GM18870 (cell line): ENCODE results near the gene MYO15A.

ENCODE experiments used
- ATAC-seq: cut with Tn5 transposase; IDR thresholded peaks from one replicate; pipeline ENCODE4 v1.9.1; 2021; ENCODE audit warnings: moderate library complexity; ENCODE audit not compliant: unreplicated experiment

Gene MYO15A

DNA sequence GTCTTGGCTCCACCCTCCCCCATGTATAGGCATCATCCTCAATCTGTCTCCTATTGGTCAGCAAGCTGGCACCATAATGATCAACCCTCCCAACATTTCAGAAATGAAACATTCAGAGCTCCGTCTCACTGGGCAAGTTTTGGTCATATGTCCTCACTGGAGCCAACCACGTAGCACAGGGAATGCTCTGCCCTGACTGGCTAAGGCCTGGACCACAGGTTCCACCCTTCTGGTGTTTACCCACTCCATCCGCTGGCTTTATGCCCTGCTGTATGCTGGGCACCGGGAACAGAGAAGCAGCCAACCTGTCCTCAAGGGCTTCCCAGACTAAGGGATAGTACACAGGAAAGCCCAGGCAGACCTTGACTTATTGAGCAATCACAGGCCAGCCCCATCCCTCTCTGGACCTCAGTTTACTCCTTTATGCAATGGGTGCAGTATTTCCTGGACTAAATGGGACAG lies 20.5 kb downstream of the MYO15A start:
- no peak for ATAC-seq

DNA sequence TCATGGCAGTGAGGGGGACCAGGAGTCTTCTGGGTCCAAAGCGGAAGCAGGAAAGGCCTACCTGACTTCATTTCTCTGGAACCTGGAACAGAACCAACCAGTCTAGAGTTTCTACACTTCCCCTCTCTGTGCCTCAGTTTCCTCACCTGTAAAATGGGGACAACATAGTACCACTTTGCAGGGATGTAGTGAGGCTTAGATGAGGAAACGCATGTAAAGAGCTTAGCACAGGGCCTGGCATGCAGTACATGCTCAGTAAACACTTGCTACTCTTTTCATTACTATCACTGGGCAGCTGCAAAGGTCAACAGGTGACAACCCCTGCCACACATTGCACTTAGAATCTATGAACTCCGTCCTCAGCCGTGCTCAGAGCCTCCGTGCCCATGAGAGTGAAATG lies 24.2 kb downstream of the MYO15A start:
- no peak for ATAC-seq

DNA sequence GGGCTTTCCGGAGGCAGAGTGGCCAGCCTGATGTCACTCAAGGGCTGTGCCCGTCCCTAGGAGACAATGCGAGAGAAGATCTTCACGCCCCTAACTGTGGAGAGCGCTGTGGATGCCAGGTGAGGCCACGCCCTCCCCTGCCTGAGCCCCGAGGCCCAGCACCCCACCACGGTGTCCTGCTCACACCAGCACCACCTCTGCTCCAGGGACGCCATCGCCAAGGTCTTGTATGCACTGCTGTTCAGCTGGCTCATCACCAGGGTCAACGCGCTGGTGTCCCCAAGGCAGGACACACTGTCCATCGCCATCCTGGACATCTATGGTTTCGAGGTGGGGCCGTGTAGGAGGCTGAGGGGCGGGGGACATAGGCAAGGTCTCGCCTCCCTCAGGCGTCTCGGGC lies 27.8 kb downstream of the MYO15A start:
- ATAC-seq: no peak

DNA sequence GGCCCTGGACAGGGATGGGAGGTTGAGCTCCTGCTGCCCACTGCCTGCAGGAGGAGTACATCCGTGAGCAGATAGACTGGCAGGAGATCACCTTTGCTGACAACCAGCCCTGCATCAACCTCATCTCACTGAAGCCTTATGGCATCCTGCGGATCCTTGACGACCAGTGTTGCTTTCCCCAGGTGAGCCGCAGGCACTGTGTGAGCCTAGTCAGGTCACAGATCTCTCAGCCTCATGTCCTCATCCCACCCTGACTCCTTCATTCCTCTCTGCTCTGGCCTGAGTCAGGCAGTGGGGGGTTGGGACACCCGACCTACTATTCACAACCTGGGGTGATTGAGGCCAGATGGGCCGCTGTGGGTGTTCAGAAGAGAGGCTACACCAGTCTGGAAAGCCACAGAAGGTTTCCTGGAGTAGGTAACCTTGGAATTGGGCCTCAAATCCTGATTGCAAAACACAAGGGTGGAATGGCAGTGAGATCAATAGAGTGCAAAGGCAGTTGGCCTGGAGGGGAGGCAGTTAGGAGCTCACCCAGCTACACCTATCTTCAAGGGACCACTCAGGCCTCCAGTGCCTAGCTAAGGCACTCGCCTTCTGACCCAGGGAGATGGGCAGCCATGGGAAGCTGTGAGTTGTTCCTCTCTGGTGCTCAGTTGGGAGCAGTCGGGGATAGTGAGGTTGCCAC lies 29.7 kb downstream of the MYO15A start:
- ATAC-seq: no peak

DNA sequence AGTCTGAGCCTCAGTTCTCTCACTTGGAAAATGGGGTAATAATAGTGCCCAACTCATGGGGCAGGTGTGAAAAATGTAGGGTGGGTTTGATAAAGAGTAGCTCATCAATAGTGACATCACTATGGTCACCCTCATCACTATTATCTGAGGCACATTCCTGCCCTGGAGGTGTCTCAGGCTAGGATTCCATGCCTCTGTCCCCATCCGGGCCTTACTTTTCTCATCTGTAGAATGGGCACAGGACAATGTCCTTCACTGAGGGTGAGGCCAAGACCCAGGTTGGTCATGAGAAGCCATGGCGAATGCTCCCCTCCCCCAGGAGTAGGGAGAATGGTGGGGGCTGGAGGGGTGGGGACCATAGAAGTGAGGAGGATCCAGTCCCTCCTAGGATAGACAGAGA lies 30.5 kb downstream of the MYO15A start:
- no peak for ATAC-seq

DNA sequence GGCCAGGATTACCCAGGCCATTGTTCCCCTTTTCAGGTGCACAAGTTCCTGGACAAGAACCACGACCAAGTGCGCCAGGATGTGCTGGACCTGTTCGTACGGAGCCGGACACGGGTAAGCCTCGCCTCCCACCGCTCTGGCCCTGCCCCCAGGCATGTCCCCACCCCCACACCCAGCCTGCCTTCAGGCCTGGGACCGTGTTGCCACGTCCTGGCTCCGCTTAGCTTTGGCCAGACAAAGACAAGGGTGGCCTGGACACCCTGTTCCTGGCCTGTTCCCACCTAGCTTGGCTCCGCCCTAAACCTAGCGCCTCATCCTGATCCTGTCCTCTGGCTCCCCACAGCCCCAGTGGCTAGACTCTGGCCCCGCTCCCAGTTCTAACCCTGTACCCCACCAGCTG lies 30.9 kb downstream of the MYO15A start:
- ATAC-seq: no peak

DNA sequence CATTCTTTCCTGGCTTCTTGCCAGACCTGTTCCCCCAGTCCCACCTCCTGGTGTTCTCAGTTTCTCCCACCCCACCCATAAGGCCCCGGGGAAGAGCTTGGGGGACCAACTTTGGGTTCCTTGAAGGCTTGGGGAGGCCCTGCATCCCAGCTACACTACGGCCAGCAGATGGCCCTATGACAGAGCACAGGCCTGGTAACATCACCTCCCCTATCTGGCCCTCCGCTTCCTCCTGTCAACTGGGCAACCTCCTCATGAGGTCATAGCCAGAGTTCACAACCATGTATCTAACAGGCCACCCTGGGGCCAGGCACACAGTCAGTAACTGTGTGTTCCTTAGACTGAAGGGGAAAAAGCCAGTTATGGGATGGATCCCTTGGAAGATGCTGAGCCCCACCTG lies 31.4 kb downstream of the MYO15A start:
- no peak for ATAC-seq

DNA sequence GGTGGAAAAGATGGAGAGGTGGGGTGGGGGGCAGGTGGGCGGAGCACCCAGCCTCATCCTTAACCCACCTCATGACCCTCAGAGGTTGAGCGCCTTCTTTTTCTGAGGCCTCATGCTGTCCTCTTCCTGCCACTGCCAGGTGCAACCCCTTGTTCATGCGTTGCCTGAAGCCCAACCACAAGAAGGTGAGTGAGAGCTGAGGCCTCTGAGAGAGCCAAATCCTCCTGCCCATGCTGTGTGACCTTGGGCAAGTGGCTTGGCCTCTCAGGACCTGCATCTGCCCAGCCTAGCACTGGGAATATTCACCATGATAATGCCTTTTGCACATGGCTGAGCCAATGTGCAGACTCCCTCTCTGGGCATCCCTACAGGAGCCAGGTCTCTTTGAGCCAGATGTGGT lies 32.1 kb downstream of the MYO15A start:
- ATAC-seq: no peak

DNA sequence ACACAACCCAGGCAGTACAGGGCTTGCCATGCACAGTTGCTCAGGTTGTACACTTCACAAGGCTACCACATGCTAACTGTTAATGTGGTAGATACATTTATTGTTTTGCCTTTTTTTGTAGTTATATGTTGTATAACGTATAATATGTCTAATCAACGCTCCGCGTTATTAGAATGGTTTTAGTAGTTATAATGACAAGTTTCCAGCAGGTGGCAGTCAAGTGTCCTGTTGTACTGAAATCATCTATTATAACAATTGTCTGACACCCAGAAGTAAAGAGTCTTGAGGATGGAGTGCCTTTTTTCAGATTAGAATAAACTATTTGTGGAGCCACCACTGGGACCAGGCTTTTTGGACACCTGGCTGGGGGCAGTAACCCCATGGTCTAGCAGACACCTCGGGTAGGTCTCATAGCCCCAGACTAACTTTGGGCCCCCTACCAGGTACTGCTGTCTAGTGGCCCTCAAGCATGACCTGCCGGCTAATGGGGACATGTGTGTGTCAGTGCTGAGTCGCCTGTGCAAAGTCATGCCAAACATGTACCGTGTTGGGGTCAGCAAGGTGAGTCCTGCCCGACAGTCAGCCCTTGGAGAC lies 32.8 kb downstream of the MYO15A start:
- ATAC-seq: no peak

DNA sequence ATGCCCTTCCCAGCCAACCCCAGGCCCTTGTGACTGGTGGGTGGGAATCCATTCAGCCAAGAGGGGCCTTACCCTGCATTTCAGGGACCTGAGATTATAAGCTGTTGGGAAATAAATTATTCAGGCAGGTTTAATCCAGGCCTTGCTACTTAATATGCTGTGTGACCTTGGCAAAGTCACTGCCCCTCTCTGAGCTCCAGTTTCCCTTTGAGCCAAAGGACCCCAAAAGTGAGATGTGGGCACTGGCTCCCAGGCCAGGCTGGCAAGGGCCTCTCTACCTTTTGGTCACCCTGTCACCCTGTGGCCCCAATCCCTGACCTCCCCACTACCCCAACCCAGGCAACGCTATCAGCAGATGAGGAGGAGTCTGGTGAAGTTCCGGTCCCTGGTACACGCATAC lies 33.9 kb downstream of the MYO15A start:
- no peak for ATAC-seq

DNA sequence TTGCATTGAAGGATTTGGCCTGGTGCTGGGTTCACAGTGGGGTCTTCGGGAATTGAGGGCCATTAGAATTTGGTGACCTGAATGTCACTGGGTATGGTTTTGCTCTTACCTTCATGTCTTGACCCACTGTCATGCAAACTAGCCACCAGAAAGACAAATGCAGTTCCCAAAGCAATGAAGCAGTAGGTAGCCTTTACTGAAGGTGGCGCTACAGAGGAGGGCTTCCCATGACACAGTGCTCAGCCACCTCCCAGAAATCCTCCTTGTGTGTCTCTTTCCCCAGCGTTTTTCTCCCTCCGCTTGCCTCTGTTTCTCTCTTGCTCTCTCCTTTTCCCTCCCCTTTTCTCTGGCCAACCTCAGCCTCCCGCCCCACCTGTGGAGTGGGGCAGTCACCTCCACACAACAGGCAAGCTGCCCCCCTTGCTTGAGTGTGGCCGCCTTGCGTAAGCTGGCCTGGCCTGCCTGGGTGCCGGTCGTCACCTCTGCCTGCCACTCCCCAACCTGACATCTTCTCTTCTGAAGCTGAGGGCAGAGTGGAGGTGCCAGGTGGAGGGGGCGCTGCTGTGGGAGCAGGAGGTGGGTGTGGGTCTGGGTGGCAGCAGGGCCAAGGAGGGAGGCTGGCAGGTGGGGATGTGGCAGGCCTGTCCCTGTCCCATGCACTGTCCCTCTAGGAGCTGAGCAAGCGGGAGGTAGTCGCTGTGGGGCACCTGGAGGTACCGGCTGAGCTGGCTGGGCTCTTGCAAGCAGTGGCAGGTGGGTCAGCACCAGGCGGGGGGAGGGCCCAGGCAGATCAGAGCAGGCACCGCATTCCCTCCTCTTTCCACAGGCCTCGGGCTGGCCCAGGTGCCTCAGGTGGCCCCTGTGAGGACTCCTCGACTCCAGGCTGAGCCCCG lies 34.7 kb downstream of the MYO15A start:
- ATAC-seq: no peak

DNA sequence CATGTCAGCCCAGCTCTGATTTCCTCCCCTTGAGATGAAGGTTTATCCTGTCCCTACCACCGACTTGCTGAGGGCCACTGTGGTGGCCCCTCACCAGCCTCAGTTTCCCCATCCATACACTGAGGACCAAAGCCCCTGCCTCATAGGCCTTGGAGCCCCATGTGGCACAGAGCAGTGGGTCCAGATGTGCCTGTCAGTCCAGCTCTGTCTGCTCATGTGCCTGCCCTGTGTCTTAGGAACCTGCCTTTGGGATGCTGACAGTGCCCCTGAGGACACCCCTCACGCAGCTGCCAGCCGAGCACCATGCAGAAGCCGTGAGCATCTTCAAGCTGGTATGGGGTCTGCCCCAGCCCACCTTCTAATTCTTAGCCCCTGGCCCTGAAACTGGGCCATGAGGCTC lies 35.7 kb downstream of the MYO15A start:
- ATAC-seq: no peak

DNA sequence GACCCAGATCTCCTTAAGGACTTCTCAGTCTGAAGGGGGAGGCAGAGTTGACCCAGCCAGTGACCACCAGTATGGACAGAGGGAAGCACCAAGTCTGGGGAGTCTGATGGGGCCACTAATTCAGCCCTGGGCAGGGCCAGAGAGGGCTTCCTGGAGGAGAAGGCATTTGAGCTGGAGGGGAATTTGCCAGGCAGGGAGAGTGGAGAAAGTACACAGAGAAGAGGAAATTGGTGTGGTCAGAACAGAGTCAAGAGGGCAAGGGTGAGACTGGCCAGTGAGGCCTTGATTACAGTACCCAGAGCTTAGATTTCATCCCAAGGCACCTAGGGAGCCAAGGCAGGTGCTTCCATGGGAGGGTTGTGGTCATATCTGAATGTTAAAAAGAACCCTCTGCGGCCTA lies 36.3 kb downstream of the MYO15A start:
- ATAC-seq: no peak

DNA sequence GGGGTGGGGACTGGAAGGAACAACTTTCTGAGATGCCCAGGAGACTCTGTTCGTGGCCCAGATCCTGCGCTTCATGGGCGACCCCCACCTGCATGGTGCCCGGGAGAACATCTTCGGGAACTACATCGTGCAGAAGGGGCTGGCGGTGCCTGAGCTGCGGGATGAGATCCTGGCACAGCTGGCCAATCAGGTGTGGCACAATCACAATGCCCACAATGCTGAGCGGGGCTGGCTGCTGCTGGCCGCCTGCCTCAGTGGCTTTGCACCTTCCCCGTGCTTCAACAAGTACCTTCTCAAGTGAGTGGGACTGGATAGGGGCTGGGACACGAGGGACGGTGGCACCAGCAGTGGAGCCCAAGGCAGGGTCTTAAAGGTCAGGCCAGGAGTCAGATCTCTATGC lies 37.3 kb downstream of the MYO15A start:
- no peak for ATAC-seq

DNA sequence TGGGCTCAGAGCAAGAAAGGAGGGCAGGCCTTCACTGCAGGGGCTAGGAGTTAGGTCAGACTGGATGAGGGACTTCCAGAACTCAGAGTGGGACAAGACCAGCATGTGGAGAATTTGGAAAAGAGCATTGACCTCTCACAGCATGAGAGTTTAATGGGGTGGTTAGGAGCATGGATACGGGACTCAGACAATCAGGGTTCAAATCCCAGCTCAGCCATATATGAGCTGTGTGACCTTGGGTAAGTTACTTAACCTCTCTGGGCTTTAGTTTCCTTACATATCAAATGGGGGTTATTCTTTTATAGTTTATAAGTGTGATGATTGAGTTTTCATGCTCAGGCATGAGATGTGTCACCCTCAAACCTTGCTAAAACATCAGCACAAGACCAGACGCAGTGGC lies 37.7 kb downstream of the MYO15A start:
- no peak for ATAC-seq

DNA sequence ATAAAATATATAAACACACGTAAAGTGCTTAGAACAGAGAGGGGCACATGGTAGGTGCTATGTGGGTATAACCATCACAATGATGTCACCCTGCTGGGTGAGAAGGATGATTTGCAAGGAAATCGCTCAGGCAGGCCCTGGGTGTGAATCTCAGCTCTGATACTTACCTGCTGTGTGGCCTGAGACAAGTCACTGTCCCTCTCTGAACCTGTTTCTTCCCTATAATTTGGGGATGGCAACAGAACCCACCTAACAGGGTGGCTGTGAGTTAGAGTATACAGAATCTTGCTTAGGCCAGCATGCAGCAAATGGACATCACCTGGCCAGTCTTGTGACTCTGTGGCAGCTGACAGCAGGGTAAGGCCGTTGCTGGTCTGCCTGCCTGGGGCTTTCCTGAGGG lies 38.4 kb downstream of the MYO15A start:
- no peak for ATAC-seq

DNA sequence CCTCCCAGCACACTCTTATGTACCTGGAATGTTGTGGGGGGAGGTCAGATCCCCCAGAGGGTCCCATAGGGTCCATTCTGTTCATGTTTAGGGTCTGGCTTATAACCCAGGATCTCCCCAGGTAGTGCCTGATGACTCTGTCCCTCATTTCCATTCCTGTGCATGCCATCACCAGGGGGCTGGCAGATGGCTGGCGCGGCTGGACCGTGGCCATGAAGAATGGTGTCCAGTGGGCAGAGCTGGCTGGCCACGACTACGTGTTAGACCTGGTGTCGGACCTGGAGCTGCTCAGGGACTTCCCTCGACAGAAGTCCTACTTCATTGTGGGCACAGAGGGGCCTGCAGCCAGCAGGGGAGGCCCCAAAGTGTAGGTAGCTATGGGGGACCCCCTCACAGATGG lies 40.0 kb downstream of the MYO15A start:
- ATAC-seq: no peak

DNA sequence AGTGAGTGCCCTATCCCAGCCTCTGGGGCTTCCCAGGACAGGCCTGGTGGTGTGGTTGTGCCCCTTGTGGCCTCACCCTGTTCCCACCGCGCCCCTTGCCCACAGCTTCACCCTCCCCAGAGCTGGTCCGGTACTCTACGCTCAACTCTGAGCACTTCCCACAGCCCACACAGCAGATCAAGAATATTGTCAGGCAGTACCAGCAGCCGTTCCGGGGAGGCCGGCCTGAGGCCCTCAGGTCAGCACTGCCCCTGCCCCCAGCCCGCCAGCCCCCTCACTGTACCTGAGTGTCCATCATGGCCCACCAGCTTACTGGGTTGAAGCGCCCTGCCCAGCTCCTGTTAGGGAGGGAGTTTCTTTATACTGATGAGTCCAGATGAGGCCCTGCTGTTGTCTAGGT lies 42.7 kb downstream of the MYO15A start:
- ATAC-seq: no peak

DNA sequence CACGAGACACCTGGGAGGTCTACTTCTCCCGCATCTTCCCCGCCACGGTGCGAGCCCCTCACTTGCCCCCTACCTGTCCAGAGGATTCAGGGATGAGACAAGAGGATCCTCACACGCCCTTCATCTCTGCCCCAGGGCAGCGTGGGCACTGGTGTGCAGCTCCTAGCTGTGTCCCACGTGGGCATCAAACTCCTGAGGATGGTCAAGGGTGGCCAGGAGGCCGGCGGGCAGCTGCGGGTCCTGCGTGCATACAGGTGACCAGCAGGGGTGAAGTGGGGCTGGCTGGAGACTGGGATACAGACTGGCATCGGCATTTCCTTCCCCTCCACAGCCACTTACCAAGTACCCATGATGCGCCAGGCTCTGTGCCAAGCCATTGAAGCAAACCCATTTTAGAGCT lies 46.6 kb downstream of the MYO15A start:
- no peak for ATAC-seq

DNA sequence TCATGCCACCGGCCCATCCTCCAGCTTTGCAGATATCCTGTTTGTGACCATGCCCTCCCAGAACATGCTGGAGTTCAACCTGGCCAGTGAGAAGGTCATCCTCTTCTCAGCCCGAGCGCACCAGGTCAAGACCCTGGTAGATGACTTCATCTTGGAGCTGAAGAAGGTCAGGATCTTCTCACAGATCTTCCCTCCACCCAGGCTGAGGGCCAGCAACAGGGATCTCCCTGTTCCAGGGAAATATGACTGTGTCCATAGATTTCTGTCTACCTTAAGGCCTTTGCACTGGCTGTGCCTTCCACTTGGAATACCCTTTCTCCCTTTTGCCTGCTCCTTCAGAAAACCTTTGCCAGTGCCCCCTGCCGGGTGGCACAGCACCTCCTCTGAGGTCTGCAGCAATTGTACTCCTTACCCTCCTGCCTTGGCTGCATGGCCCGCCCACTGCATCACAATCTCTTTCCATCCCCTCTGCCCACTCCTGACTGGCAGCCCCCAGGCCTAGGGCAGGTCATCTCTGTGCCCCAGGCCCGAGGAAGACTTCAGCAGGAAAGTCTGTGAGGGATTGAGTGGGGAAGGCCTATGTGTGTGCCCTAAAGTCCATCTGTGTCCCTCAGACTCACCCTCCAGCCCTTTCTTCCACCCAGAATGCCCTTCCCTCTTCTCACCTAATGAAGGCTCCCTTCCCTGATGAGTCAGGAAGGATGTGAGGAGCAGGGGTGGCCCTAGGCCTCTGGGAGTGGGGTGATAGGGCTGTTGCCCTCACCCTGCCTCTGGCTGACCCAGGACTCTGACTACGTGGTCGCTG lies 47.8 kb downstream of the MYO15A start:
- ATAC-seq: no peak

DNA sequence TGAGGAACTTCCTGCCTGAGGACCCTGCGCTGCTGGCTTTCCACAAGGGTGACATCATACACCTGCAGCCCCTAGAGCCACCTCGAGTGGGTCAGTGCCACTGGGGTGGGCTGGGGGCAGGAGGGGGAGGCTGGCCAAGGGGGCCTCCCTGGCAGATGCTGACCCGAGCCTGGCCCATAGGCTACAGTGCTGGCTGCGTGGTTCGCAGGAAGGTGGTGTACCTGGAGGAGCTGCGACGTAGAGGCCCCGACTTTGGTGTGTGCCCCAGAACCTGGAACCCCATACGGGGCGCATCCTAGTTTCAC lies 48.4 kb downstream of the MYO15A start:
- ATAC-seq: no peak
